NB4 (cell line): ENCODE measurements around the gene OVOL2.
"Not testable (repeated sequence)": the region's sequence is repeated elsewhere in the genome, so short reads cannot be mapped to it uniquely, and the experiment has no call there.

Experiments used
- DNase-seq: peaks from one replicate; pipeline ENCODE4 v3.0.0; 2010; ENCODE audit warnings: low read depth
- H3K4me3 ChIP-seq: one replicate; pipeline ENCODE4 v1.5.1; 2011; ENCODE audit warnings: mild to moderate bottlenecking, low read depth, low read length, moderate library complexity
- CTCF ChIP-seq: IDR thresholded peaks from one replicate; pipeline ENCODE4 v1.5.1; 2012; ENCODE audit warnings: low read depth, low read length
- MYC ChIP-seq: IDR thresholded peaks from 2 replicates; pipeline ENCODE4 v1.6.1; 2011; ENCODE audit warnings: low read depth, low read length
- POLR2A ChIP-seq: IDR thresholded peaks from 2 replicates; pipeline ENCODE4 v1.6.1; 2011; ENCODE audit warnings: mild to moderate bottlenecking; ENCODE audit not compliant: insufficient read length; ENCODE audit errors: extremely low read depth
- TF ChIP-seq, protein P1 (sequence below): IDR thresholded peaks from 2 replicates; pipeline ENCODE4 v1.6.1; 2011; ENCODE audit warnings: low read depth, low read length

OVOL2 gene

GRCh38 chr20:18092890-18093289, 35.2 kb upstream of the OVOL2 start:
- no peak for DNase-seq
- H3K4me3 ChIP-seq, result no peak overlapping the region
- TF ChIP-seq, protein P1, sequence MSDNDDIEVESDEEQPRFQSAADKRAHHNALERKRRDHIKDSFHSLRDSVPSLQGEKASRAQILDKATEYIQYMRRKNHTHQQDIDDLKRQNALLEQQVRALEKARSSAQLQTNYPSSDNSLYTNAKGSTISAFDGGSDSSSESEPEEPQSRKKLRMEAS, result no peak

DNA sequence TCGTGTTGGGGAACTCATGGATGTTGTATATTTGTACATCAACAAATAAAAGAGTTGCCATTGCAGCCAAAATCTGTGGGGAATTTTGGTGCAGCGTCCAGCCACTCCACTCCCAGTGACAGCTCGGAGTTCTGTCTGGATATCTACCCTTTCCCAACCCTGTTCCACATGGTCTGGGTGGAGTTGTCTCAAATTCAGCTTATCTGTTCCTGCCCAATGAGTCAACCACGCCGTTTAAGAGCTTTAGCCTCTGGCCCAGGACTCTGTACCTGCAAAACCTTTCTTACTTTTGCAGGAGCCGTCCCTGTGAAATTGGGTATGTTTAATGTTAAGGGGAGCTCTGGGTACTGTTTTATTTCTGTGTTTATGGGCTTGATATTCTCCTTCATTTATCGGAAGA, 33.9 kb upstream of the OVOL2 start:
- no peak for DNase-seq
- no peak for TF ChIP-seq CTCF
- TF ChIP-seq MYC, result no peak
- TF ChIP-seq POLR2A, result no peak
- TF ChIP-seq, protein P1, result no peak
- H3K4me3 ChIP-seq, result no peak overlapping the region

- DNase-seq, result no peak
- H3K4me3 ChIP-seq, result no peak overlapping the region
- TF ChIP-seq POLR2A, result no peak
- TF ChIP-seq, protein P1, result no peak
- TF ChIP-seq CTCF, result no peak
- no peak for TF ChIP-seq MYC
Measured at GRCh38 chr20:18090477-18090876, 32.8 kb upstream of the OVOL2 start.

- peak; percentile 12 for DNase-seq
- no peak for TF ChIP-seq POLR2A
- TF ChIP-seq, protein P1, result 0 out of 2 replicates have a peak, but pooled peaks have one; percentile 12
- no peak for TF ChIP-seq MYC
- peak; percentile 3 for TF ChIP-seq CTCF
Measured at GRCh38 chr20:18090044-18090443, 32.3 kb upstream of the OVOL2 start.

GRCh38 chr20:18088841-18089240, 31.1 kb upstream of the OVOL2 start:
- not testable (repeated sequence) for H3K4me3 ChIP-seq, DNase-seq

More at GRCh38 chr20:18090044-18090443, 32.3 kb upstream of the OVOL2 start:
- H3K4me3 ChIP-seq, result no peak overlapping the region

GRCh38 chr20:18088298-18088697, 30.6 kb upstream of the OVOL2 start:
- DNase-seq, H3K4me3 ChIP-seq: not testable (repeated sequence)

GRCh38 chr20:18087054-18087453, 29.3 kb upstream of the OVOL2 start:
- TF ChIP-seq POLR2A, result no peak
- no peak for TF ChIP-seq MYC
- no peak overlapping the region for H3K4me3 ChIP-seq
- no peak for DNase-seq

DNA sequence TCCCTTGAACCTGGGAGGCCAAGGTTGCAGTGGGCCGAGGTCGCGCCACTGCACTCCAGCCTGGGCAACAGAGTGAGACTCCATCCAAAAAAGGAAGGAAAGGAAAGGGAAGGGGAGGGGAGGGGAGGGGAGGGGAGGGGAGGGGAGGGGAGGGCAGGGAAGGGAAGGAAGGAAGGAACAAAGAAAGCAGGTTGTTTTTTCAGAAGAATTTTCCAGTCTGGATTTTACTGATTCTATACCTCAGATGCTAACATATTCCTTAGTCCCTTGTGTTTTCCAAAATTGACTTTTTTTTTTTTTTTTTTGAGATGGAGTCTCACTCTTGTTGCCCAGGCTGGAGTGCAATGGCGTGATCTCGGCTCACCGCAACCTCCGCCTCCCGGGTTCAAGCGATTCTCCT, 23.1 kb upstream of the OVOL2 start:
- not testable (repeated sequence) for DNase-seq, H3K4me3 ChIP-seq

DNA sequence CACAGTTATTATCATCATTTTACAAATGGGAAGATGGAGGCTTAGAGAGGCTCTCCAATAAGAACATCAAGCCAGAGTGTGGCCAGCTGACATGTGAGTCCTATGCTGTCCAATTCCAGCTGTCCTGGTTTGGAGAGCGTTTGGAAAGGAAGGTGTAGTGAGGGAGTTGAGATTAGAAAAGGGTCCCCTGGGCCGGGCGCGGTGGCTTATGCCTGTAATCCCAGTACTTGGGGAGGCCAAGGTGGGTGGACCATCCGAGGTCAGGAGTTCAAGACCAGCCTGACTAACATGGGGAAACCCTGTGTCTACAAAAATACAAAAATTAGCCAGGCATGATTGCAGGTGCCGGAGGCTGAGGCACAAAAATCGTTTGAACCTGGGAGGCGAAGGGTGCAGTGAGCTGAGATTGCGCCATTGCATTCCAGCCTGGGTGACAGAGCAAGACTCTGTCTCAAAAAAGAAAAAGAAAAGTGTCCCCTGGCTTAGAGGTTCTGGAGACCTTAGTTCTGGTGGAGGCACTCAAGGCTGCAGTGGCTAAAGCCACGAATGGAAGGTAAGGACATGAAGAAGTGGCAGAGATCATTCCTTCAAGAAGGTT, 22.1 kb upstream of the OVOL2 start:
- no peak for DNase-seq
- TF ChIP-seq MYC (no peak), POLR2A (no peak), CTCF (no peak)
- TF ChIP-seq, protein P1, result no peak
- no peak overlapping the region for H3K4me3 ChIP-seq
